Measurements from ENCODE around the gene VASH1.

The VASH1 gene

GRCh38 chr14:76829013-76829365 is 67.7 kb downstream of the VASH1 start:
- TF ChIP-seq SPI1 (IDR thresholded peaks at IDR 0.05; ENCODE audit: borderline replicate concordance, low read depth) (no peak), REST (IDR thresholded peaks at IDR 0.05; ENCODE audit: insufficient replicate concordance, low read depth) (no peak), CTCF (IDR thresholded peaks at IDR 0.05; ENCODE audit: insufficient read depth, low read length) (no peak), POLR2AphosphoS5 (IDR thresholded peaks at IDR 0.05; ENCODE audit: low read depth) (no peak), GABPA (IDR thresholded peaks at IDR 0.05; ENCODE audit: low read depth) (no peak)
- no peak overlapping the region for H3K4me3 ChIP-seq (replicated peaks; ENCODE audit: insufficient read depth, low read length)
- no peaks in the 10 kb centered on the region for H3K27me3 ChIP-seq (ENCODE audit: insufficient read depth, poor library complexity, severe bottlenecking)
- DNase-seq (ENCODE audit: low read depth in 1 of 2, low spot score in 1 of 2), result no peak
- no peak overlapping the region for H3K27ac ChIP-seq (replicated peaks)

GRCh38 chr14:76829650-76830421 is 68.6 kb downstream of the VASH1 start:
- Histone ChIP-seq H3K4me3 (replicated peaks; ENCODE audit: insufficient read depth, low read length) (no peak overlapping the region), H3K27ac (replicated peaks) (no peak overlapping the region), H3K27me3 (ENCODE audit: insufficient read depth, poor library complexity, severe bottlenecking) (no peaks in the 10 kb centered on the region)
- TF ChIP-seq POLR2AphosphoS5 (IDR thresholded peaks at IDR 0.05; ENCODE audit: low read depth) (no peak), CTCF (IDR thresholded peaks at IDR 0.05; ENCODE audit: insufficient read depth, low read length) (no peak), REST (IDR thresholded peaks at IDR 0.05; ENCODE audit: insufficient replicate concordance, low read depth) (no peak)
- DNase-seq (ENCODE audit: low read depth in 1 of 2, low spot score in 1 of 2), result no peak

GRCh38 chr14:76830556-76830955 is 69.3 kb downstream of the VASH1 start:
- Histone ChIP-seq H3K27me3 (ENCODE audit: insufficient read depth, poor library complexity, severe bottlenecking) (no peaks in the 10 kb centered on the region), H3K4me3 (replicated peaks; ENCODE audit: insufficient read depth, low read length) (no peak overlapping the region), H3K27ac (replicated peaks) (no peak overlapping the region)
- DNase-seq (ENCODE audit: low read depth in 1 of 2, low spot score in 1 of 2), result no peak
- TF ChIP-seq POLR2AphosphoS5 (IDR thresholded peaks at IDR 0.05; ENCODE audit: low read depth) (no peak), GABPA (IDR thresholded peaks at IDR 0.05; ENCODE audit: low read depth) (no peak), SPI1 (IDR thresholded peaks at IDR 0.05; ENCODE audit: borderline replicate concordance, low read depth) (no peak), REST (IDR thresholded peaks at IDR 0.05; ENCODE audit: insufficient replicate concordance, low read depth) (no peak), CTCF (IDR thresholded peaks at IDR 0.05; ENCODE audit: insufficient read depth, low read length) (no peak)
